ENCODE results near the gene SLC23A2. TPM values are rescaled to one million over a fixed set of nuclear protein-coding genes. Genes with fewer than 3 reads are reported as not detected.

Gene SLC23A2
- total RNA-seq, 1 experiment from 2014 or later = 37.3 TPM

GRCh38 chr20:4905195-4905594 lies 96.1 kb downstream of the SLC23A2 start:
- Mint-ChIP-seq H3K4me3 (ENCODE audit: unreplicated experiment) (no peak overlapping the region), H3K27ac (ENCODE audit: unreplicated experiment) (no peak overlapping the region), H3K27me3 (ENCODE audit: insufficient read depth, unreplicated experiment) (no peaks in the 10 kb centered on the region), H3K36me3 (ENCODE audit: insufficient read depth, unreplicated experiment) (no peaks in the 10 kb centered on the region), H3K9me3 (ENCODE audit: unreplicated experiment) (peaks cover 17% of the 10 kb centered on the region), H3K4me1 (ENCODE audit: low read depth, unreplicated experiment) (peaks cover 7% of the 10 kb centered on the region)
- CTCF ChIA-PET = no interaction called here
- no peaks in the 10 kb centered on the region for H3K36me3 ChIP-seq (ENCODE audit: control insufficient read depth, insufficient read depth, low read length)
- DNase-seq = no peak
- TF ChIP-seq, protein P1, sequence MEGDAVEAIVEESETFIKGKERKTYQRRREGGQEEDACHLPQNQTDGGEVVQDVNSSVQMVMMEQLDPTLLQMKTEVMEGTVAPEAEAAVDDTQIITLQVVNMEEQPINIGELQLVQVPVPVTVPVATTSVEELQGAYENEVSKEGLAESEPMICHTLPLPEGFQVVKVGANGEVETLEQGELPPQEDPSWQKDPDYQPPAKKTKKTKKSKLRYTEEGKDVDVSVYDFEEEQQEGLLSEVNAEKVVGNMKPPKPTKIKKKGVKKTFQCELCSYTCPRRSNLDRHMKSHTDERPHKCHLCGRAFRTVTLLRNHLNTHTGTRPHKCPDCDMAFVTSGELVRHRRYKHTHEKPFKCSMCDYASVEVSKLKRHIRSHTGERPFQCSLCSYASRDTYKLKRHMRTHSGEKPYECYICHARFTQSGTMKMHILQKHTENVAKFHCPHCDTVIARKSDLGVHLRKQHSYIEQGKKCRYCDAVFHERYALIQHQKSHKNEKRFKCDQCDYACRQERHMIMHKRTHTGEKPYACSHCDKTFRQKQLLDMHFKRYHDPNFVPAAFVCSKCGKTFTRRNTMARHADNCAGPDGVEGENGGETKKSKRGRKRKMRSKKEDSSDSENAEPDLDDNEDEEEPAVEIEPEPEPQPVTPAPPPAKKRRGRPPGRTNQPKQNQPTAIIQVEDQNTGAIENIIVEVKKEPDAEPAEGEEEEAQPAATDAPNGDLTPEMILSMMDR (IDR thresholded peaks at IDR 0.05; ENCODE audit: insufficient read depth in 1 of 2, low read depth in 1 of 2, low read length in 1 of 2, severe bottlenecking in 1 of 2, unreplicated experiment in 1 of 2) = no peak
- H3K4me1 ChIP-seq = peaks cover 14% of the 10 kb centered on the region
- no peaks in the 10 kb centered on the region for H3K27me3 ChIP-seq (replicated peaks; ENCODE audit: control insufficient read depth, insufficient read depth, low read length)
- 0 out of 2 replicates have a peak, but pooled peaks cover 2% of the 10 kb centered on the region for H3K9me3 ChIP-seq
- H3K4me3 ChIP-seq (ENCODE audit: low read depth, low read length) = no peak overlapping the region
- POLR2A ChIA-PET = no interaction called here
- no TSS peak for BruUV-seq (replicated peaks)
- intact Hi-C loops (cut with micrococcal nuclease; ENCODE audit: unreplicated experiment) = no loop called here

DNA sequence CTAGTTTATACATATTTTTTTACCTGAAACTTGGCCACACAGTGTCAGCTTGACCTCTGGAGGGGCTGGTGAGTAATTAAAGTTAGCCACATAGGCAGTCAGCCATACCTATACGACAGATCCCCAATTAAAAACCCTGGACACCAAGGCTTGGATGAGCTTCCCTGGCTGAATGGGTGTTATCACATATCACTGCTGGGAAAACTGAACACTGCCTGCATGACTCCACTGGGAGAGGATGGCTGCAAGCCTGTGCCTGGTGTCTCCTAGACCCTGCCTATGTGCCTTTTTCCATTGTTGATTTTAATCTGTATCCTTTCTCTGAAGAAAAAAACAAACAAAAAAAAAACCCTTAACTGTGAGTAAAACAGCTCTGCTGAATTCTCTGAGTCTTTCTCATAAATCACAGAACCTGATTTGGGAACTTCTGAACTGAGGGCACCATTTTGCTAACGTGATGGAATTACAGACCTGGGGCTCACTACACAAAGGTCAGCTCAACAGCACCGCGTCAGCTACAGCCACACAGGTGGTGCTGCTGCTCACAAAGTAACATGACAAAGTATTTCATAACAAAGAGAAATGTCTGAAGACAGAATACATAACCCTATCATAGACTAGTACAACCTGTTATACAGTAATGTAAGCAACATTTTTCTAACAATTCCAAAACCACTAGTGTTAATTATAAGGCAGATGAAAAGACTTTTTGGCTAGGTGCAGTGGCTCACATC lies 97.0 kb downstream of the SLC23A2 start:
- H3K4me3 Mint-ChIP-seq (ENCODE audit: unreplicated experiment) = no peak overlapping the region
- Histone ChIP-seq H3K9me3 (0 out of 2 replicates have a peak, but pooled peaks cover 2% of the 10 kb centered on the region), H3K36me3 (ENCODE audit: control insufficient read depth, insufficient read depth, low read length) (no peaks in the 10 kb centered on the region), H3K4me3 (ENCODE audit: low read depth, low read length) (no peak overlapping the region), H3K4me1 (peaks cover 14% of the 10 kb centered on the region), H3K27me3 (replicated peaks; ENCODE audit: control insufficient read depth, insufficient read depth, low read length) (no peaks in the 10 kb centered on the region)
- H3K4me1 Mint-ChIP-seq (ENCODE audit: low read depth, unreplicated experiment) = peaks cover 7% of the 10 kb centered on the region
- BruUV-seq (replicated peaks) = no TSS peak
- peak in 1 of 2 experiments; percentile 17 for DNase-seq
- POLR2A ChIA-PET = no interaction called here
- peaks cover 17% of the 10 kb centered on the region for H3K9me3 Mint-ChIP-seq (ENCODE audit: unreplicated experiment)
- intact Hi-C loops (cut with micrococcal nuclease; ENCODE audit: unreplicated experiment) = loop anchor here (5.0 kb wide), 1 partner anchor 123 kb away; no protein-coding TSS in a partner anchor
- H3K36me3 Mint-ChIP-seq (ENCODE audit: insufficient read depth, unreplicated experiment) = no peaks in the 10 kb centered on the region
- no peaks in the 10 kb centered on the region for H3K27me3 Mint-ChIP-seq (ENCODE audit: insufficient read depth, unreplicated experiment)
- H3K27ac Mint-ChIP-seq (ENCODE audit: unreplicated experiment) = no peak overlapping the region
- CTCF ChIA-PET = no interaction called here
- TF ChIP-seq, protein P1 (IDR thresholded peaks at IDR 0.05; ENCODE audit: insufficient read depth in 1 of 2, low read depth in 1 of 2, low read length in 1 of 2, severe bottlenecking in 1 of 2, unreplicated experiment in 1 of 2) = no peak

DNA sequence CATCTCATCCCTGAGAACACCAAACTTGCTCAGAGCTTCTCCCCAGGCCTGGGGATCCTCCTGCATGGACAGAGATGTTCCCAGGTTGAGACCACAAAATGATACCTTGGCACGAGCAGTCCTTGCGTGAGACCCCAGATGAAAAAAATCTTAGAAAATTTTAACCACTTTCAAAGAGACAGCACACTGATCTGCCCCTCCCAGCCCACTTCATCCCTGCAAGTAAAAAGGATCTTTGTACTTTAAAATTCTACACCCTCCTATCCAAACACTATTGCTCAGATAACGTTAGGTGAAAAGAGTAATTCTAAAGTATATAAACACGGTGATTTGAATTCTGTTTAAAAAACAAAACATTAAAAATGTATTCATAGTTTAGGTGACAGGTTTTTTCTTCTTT lies 98.5 kb downstream of the SLC23A2 start:
- Mint-ChIP-seq H3K9me3 (ENCODE audit: unreplicated experiment) (peaks cover 12% of the 10 kb centered on the region), H3K36me3 (ENCODE audit: insufficient read depth, unreplicated experiment) (no peaks in the 10 kb centered on the region), H3K4me3 (ENCODE audit: unreplicated experiment) (no peak overlapping the region), H3K27ac (ENCODE audit: unreplicated experiment) (no peak overlapping the region), H3K27me3 (ENCODE audit: insufficient read depth, unreplicated experiment) (no peaks in the 10 kb centered on the region), H3K4me1 (ENCODE audit: low read depth, unreplicated experiment) (peaks cover 7% of the 10 kb centered on the region)
- ChIA-PET POLR2A (no interaction called here), CTCF (no interaction called here)
- H3K9me3 ChIP-seq = 0 out of 2 replicates have a peak, but pooled peaks cover 2% of the 10 kb centered on the region
- TF ChIP-seq, protein P1 (IDR thresholded peaks at IDR 0.05; ENCODE audit: insufficient read depth in 1 of 2, low read depth in 1 of 2, low read length in 1 of 2, severe bottlenecking in 1 of 2, unreplicated experiment in 1 of 2) = no peak
- H3K4me3 ChIP-seq (ENCODE audit: low read depth, low read length) = no peak overlapping the region
- no TSS peak for BruUV-seq (replicated peaks)
- intact Hi-C loops (cut with micrococcal nuclease; ENCODE audit: unreplicated experiment) = loop anchor here (5.0 kb wide), 1 partner anchor 125 kb away; no protein-coding TSS in a partner anchor
- no peaks in the 10 kb centered on the region for H3K36me3 ChIP-seq (ENCODE audit: control insufficient read depth, insufficient read depth, low read length)
- DNase-seq = no peak
- H3K4me1 ChIP-seq = peaks cover 14% of the 10 kb centered on the region
- no peaks in the 10 kb centered on the region for H3K27me3 ChIP-seq (replicated peaks; ENCODE audit: control insufficient read depth, insufficient read depth, low read length)
